GM23248 (cell line): ENCODE data around the gene TRAF1. TPM values are rescaled to one million over a fixed set of nuclear protein-coding genes. Genes with fewer than 3 reads are reported as not detected.

Experiments
- DNase-seq: peaks from one replicate; pipeline ENCODE4 v3.0.0-alpha.2; 2015
- H2AFZ ChIP-seq: fragments of 200-600 bp; sonication (generic); 2 replicates; pipeline ENCODE4 v1.6.1; 2016; ENCODE audit warnings: antibody characterized with exemption
- H3F3A ChIP-seq: fragments of 200-600 bp; sonication (generic); 2 replicates; pipeline ENCODE4 v1.6.1; 2016; ENCODE audit warnings: mild to moderate bottlenecking, antibody characterized with exemption, mixed run types; ENCODE audit not compliant: insufficient read depth
- H3K27ac ChIP-seq: fragments of 200-600 bp; sonication (generic); 2 replicates; pipeline ENCODE4 v1.5.1; 2016; ENCODE audit warnings: mild to moderate bottlenecking
- H3K27me3 ChIP-seq: fragments of 200-600 bp; sonication (generic); replicated peaks from 2 replicates; pipeline ENCODE4 v1.6.1; 2016; ENCODE audit warnings: mild to moderate bottlenecking; ENCODE audit not compliant: insufficient read depth
- H3K36me3 ChIP-seq: fragments of 200-600 bp; sonication (generic); 2 replicates; pipeline ENCODE4 v1.6.1; 2016; ENCODE audit warnings: low read depth, mild to moderate bottlenecking
- H3K4me1 ChIP-seq: fragments of 200-600 bp; sonication (generic); 2 replicates; pipeline ENCODE4 v1.6.1; 2016; ENCODE audit warnings: mild to moderate bottlenecking; ENCODE audit not compliant: insufficient read depth
- H3K4me2 ChIP-seq: fragments of 200-600 bp; sonication (generic); one replicate; pipeline ENCODE4 v1.6.1; 2016; ENCODE audit warnings: mild to moderate bottlenecking; ENCODE audit not compliant: unreplicated experiment
- H3K4me3 ChIP-seq: fragments of 200-600 bp; sonication (generic); 2 replicates; pipeline ENCODE4 v1.5.1; 2016; ENCODE audit warnings: mild to moderate bottlenecking
- H3K79me2 ChIP-seq: fragments of 200-600 bp; sonication (generic); 2 replicates; pipeline ENCODE4 v1.6.1; 2016; ENCODE audit warnings: mild to moderate bottlenecking; ENCODE audit not compliant: insufficient read depth
- H3K9ac ChIP-seq: fragments of 200-600 bp; sonication (generic); 2 replicates; pipeline ENCODE4 v1.6.1; 2016; ENCODE audit warnings: mild to moderate bottlenecking
- H3K9me2 ChIP-seq: fragments of 200-600 bp; sonication (generic); 2 replicates; pipeline ENCODE4 v1.6.1; 2016; ENCODE audit warnings: mixed run types, mild to moderate bottlenecking, moderate library complexity; ENCODE audit not compliant: insufficient read depth
- H3K9me3 ChIP-seq: fragments of 200-600 bp; sonication (generic); one replicate; pipeline ENCODE4 v1.6.1; 2017; ENCODE audit warnings: low read depth
- H4K20me1 ChIP-seq: fragments of 200-600 bp; sonication (generic); 2 replicates; pipeline ENCODE4 v1.6.0; 2016; ENCODE audit not compliant: insufficient read depth
- EZH2 ChIP-seq: fragments of 200-600 bp; sonication (generic); IDR thresholded peaks from 2 replicates; pipeline ENCODE4 v1.6.1; 2018; ENCODE audit warnings: antibody characterized with exemption, mild to moderate bottlenecking; ENCODE audit not compliant: insufficient read depth, poor library complexity, severe bottlenecking
- EZH2phosphoT487 ChIP-seq: fragments of 200-600 bp; sonication (generic); IDR thresholded peaks from 2 replicates; pipeline ENCODE4 v1.6.1; 2018; ENCODE audit warnings: antibody characterized with exemption, moderate library complexity, mild to moderate bottlenecking, low read depth; ENCODE audit not compliant: insufficient read depth
- WGBS, 2 experiments: methylation state at CpG; one replicate each; pipeline ENCODE4 v1.1.6; 2015 to 2017; ENCODE audit warnings: low lambda C conversion rate in 2 of 2, low coverage in 1 of 2; ENCODE audit errors: missing lambda C conversion rate in 2 of 2; 5-methylcytosine and 5-hydroxymethylcytosine counted together
- in situ Hi-C: fragments of 300-500 bp; cut with MboI; formaldehyde crosslinking; loops from 2 replicates; pipeline ENCODE4 v1.15.0; 2020
- polyA plus RNA-seq: library from polyadenylated mRNA; unstranded; fragments of >200 nt; fragmentation: Nextera tagmentation; extraction: Ambion mirVana; gene quantifications from 2 replicates; pipeline ENCODE4 v1.2.1, GENCODE V29; 2016
- total RNA-seq: library from RNA; depleted of rRNA; stranded (reverse); fragments of >200 nt; shearing (Covaris generic); gene quantifications from 2 replicates; pipeline ENCODE4 v1.2.3, GENCODE V29; 2014

Gene TRAF1
- total and polyA plus RNA-seq, 2 experiments from 2014 or later: 0.54 to 0.75 TPM

- TF ChIP-seq EZH2: no peak
Observed at GRCh38 chr9:120956862-120957261, 30.3 kb upstream of the TRAF1 start.

GRCh38 chr9:120951960-120952618 is 25.5 kb upstream of the TRAF1 start:
- Histone ChIP-seq H3K79me2 (no peaks in the 10 kb centered on the region), H3F3A (no peaks in the 10 kb centered on the region), H3K27me3 (no peaks in the 10 kb centered on the region), H2AFZ (no peak overlapping the region), H3K9ac (no peak overlapping the region), H3K9me3 (no peaks in the 10 kb centered on the region), H3K36me3 (no peaks in the 10 kb centered on the region), H3K9me2 (no peaks in the 10 kb centered on the region), H3K4me1 (no peaks in the 10 kb centered on the region), H3K4me2 (no peak overlapping the region), H3K4me3 (no peak overlapping the region), H3K27ac (no peak overlapping the region), H4K20me1 (no peaks in the 10 kb centered on the region)
- WGBS, 2 experiments: 93 to 95% methylated on average over 9 of the region's 9 CpGs
- in situ Hi-C loops: no loop called here
- TF ChIP-seq EZH2 (no peak), EZH2phosphoT487 (no peak)
- no peak for DNase-seq

More at GRCh38 chr9:120956862-120957261, 30.3 kb upstream of the TRAF1 start:
- Histone ChIP-seq H3K27me3 (no peaks in the 10 kb centered on the region), H3K79me2 (no peaks in the 10 kb centered on the region), H3F3A (no peaks in the 10 kb centered on the region), H3K9ac (no peak overlapping the region), H3K4me1 (no peaks in the 10 kb centered on the region), H3K36me3 (no peaks in the 10 kb centered on the region), H3K9me3 (no peaks in the 10 kb centered on the region), H4K20me1 (no peaks in the 10 kb centered on the region), H3K9me2 (no peaks in the 10 kb centered on the region), H2AFZ (no peak overlapping the region), H3K27ac (no peak overlapping the region), H3K4me2 (no peak overlapping the region), H3K4me3 (no peak overlapping the region)
- in situ Hi-C loops: no loop called here
- WGBS, 2 experiments: 88 to 91% methylated on average over 3 of the region's 3 CpGs
- DNase-seq: no peak

- in situ Hi-C loops: no loop called here
- peak; percentile 8 for DNase-seq
- Histone ChIP-seq H3K4me2 (no peak overlapping the region), H3K27me3 (no peaks in the 10 kb centered on the region), H3K9ac (no peak overlapping the region), H3K4me3 (no peak overlapping the region), H3K9me3 (no peaks in the 10 kb centered on the region), H4K20me1 (no peaks in the 10 kb centered on the region), H3F3A (0 out of 2 replicates have a peak, but pooled peaks cover 6% of the 10 kb centered on the region), H3K27ac (no peak overlapping the region), H3K9me2 (no peaks in the 10 kb centered on the region), H3K79me2 (no peaks in the 10 kb centered on the region), H2AFZ (peak overlapping the region; percentile 43; the same call in 1 of the 2 replicates), H3K4me1 (peaks cover 10% of the 10 kb centered on the region), H3K36me3 (no peaks in the 10 kb centered on the region)
- TF ChIP-seq EZH2: no peak
- TF ChIP-seq EZH2phosphoT487: no peak
- 64 to 70% methylated on average over 8 of the region's 8 CpGs for WGBS, 2 experiments
Observed at GRCh38 chr9:120950421-120951388, 24.1 kb upstream of the TRAF1 start.

- Histone ChIP-seq H4K20me1 (no peaks in the 10 kb centered on the region), H2AFZ (no peak overlapping the region), H3K9me2 (no peaks in the 10 kb centered on the region), H3K9ac (no peak overlapping the region), H3K4me1 (peaks cover 13% of the 10 kb centered on the region), H3F3A (0 out of 2 replicates have a peak, but pooled peaks cover 7% of the 10 kb centered on the region), H3K27ac (no peak overlapping the region), H3K79me2 (no peaks in the 10 kb centered on the region), H3K4me2 (no peak overlapping the region), H3K9me3 (no peaks in the 10 kb centered on the region), H3K27me3 (no peaks in the 10 kb centered on the region), H3K4me3 (no peak overlapping the region), H3K36me3 (no peaks in the 10 kb centered on the region)
- 90 to 91% methylated on average over 2 of the region's 2 CpGs for WGBS, 2 experiments
- TF ChIP-seq EZH2: no peak
- TF ChIP-seq EZH2phosphoT487: no peak
- in situ Hi-C loops: no loop called here
- DNase-seq: no peak
Observed at GRCh38 chr9:120949290-120949689, 22.7 kb upstream of the TRAF1 start.
